A673 (cell line): Measurements from ENCODE around the gene LRRC37A2. TPM values are rescaled to one million over a fixed set of nuclear protein-coding genes. Genes with fewer than 3 reads are reported as not detected.
"Not testable (repeated sequence)": the region's sequence is repeated elsewhere in the genome, so short reads cannot be mapped to it uniquely, and the experiment has no call there.

ENCODE experiments used
- BruUV-seq: library from RNA; stranded (reverse); fragments of 400-500 nt; replicated peaks from 2 replicates; lab custom pipeline; 2021; lab: Mats Ljungman, UMichigan
- CTCF ChIA-PET: fragments of 300-600 bp; sonication (Branson Sonifier 250); formaldehyde crosslinking; loops from one replicate; lab custom pipeline; 2022; ENCODE audit warnings: antibody characterized with exemption; lab: Charles Lee
- POLR2A ChIA-PET: fragments of 300-600 bp; sonication (Branson Sonifier 250); formaldehyde crosslinking; loops from one replicate; lab custom pipeline; 2022; ENCODE audit warnings: antibody characterized with exemption; ENCODE audit not compliant: low non-redundant PET; lab: Charles Lee
- DNase-seq: peaks from one replicate; pipeline ENCODE4 v3.0.0-alpha.2; 2015; ENCODE audit warnings: low spot score
- H3K27ac ChIP-seq: fragments of 200-600 bp; sonication (generic); 2 replicates; pipeline ENCODE4 v1.5.1; 2016; ENCODE audit warnings: mixed run types, low read depth, mild to moderate bottlenecking, mixed read lengths, antibody characterized with exemption, low read length; ENCODE audit not compliant: poor library complexity, severe bottlenecking
- H3K27me3 ChIP-seq: fragments of 200-600 bp; sonication (generic); replicated peaks from 2 replicates; pipeline ENCODE4 v1.6.1; 2017; ENCODE audit warnings: mixed run types, low read depth, mild to moderate bottlenecking, mixed read lengths, antibody characterized with exemption, low read length; ENCODE audit not compliant: insufficient read depth, poor library complexity
- H3K36me3 ChIP-seq: fragments of 200-600 bp; sonication (generic); 2 replicates; pipeline ENCODE4 v1.6.1; 2016; ENCODE audit warnings: mixed run types, mild to moderate bottlenecking, mixed read lengths, antibody characterized with exemption, low read length; ENCODE audit not compliant: insufficient read depth, poor library complexity, severe bottlenecking
- H3K4me1 ChIP-seq: fragments of 200-600 bp; sonication (generic); 2 replicates; pipeline ENCODE4 v1.6.1; 2017; ENCODE audit warnings: mixed run types, mild to moderate bottlenecking, mixed read lengths, antibody characterized with exemption, low read length; ENCODE audit not compliant: insufficient read depth, poor library complexity, severe bottlenecking
- H3K4me3 ChIP-seq: fragments of 200-600 bp; sonication (generic); 2 replicates; pipeline ENCODE4 v1.5.1; 2016; ENCODE audit warnings: low read depth, mixed run types, mild to moderate bottlenecking, mixed read lengths, low read length; ENCODE audit not compliant: poor library complexity, severe bottlenecking
- H3K9me3 ChIP-seq: fragments of 200-600 bp; sonication (generic); 2 replicates; pipeline ENCODE4 v1.6.1; 2016; ENCODE audit warnings: mixed run types, low read depth, mild to moderate bottlenecking, mixed read lengths, antibody characterized with exemption, low read length; ENCODE audit not compliant: poor library complexity, severe bottlenecking
- intact Hi-C: fragments of 100-400 bp; cut with micrococcal nuclease; formaldehyde crosslinking; loops from one replicate; pipeline ENCODE4 v1.10.0; 2022; ENCODE audit not compliant: unreplicated experiment
- total RNA-seq: library from RNA; stranded (reverse); gene quantifications from 2 replicates; pipeline ENCODE4 v1.2.3, GENCODE V29; 2021

The LRRC37A2 gene
- total RNA-seq, 1 experiment from 2014 or later = 11.2 TPM

DNA sequence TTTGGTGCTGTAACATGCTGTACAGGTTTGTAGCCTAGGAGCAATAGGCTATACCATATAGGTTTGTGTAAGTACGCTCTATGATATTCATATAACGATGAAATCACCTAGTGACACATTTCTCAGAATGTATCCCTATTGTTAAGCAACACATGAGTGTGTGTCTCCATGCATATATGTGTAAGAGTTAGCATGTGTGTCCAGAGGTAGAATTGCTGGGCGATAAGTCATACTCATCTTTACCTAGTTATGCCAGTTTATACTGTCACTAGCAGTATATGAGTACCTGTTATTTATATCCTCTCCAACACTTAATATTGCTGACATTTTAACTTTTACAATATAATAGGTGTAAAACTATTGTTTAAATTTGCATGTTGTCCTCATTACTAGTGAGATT is 88.5 kb downstream of the LRRC37A2 start:
- H3K27me3 ChIP-seq, intact Hi-C loops: not testable (repeated sequence)

DNA sequence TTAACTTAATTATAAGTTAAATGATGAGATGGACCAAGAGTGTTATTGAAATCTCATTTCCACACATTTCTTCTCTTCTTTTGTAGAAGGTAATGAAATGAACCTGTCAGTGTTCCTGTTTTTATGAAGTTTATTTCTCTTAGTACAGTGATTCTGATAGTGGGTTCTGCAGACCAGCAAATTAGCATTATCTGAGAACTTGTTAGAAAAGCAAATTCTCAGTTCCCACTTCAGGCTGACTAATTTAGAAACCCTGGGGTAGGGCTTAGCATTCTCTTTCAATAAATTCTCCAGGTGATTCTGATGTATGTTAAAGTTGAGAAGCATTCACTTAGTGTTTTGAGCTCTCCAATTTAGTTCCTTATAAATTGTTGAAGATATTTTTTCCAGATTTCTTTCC is 90.9 kb downstream of the LRRC37A2 start:
- DNase-seq, H3K27ac ChIP-seq, intact Hi-C loops, CTCF ChIA-PET, H3K4me3 ChIP-seq, H3K27me3 ChIP-seq, H3K4me1 ChIP-seq, POLR2A ChIA-PET, H3K36me3 ChIP-seq, BruUV-seq, H3K9me3 ChIP-seq: not testable (repeated sequence)

More for the DNA sequence above, 88.5 kb downstream of the LRRC37A2 start:
- DNase-seq, BruUV-seq, CTCF ChIA-PET, H3K36me3 ChIP-seq, POLR2A ChIA-PET, H3K4me3 ChIP-seq, H3K27ac ChIP-seq, H3K4me1 ChIP-seq, H3K9me3 ChIP-seq: not testable (repeated sequence)

Other genes with a start within 250 kb of the LRRC37A2 start
- 3.0 and 3.4 TPM in 2 replicates for gene LRRC37A, start 217.3 kb upstream of the LRRC37A2 start, total RNA-seq
- 13.9 and 19.0 TPM in 2 replicates for gene ARL17B, start 150.7 kb upstream of the LRRC37A2 start, total RNA-seq
- 12.9 and 16.0 TPM in 2 replicates for gene ARL17A, start 67.2 kb downstream of the LRRC37A2 start, total RNA-seq
- 30.9 and 35.9 TPM in 2 replicates for gene NSF, start 78.2 kb downstream of the LRRC37A2 start, total RNA-seq